ENCODE data around the gene MOB1A. TPM values are rescaled to one million over a fixed set of nuclear protein-coding genes. Genes with fewer than 3 reads are reported as not detected.
A peak's percentile ranks its signal among the peaks of the same experiment; 100 is the strongest.
"Not testable (repeated sequence)": the region's sequence is repeated elsewhere in the genome, so short reads cannot be mapped to it uniquely, and the experiment has no call there.

Gene MOB1A
- total RNA-seq, 1 donor from 2014 or later, result 119 TPM

DNA sequence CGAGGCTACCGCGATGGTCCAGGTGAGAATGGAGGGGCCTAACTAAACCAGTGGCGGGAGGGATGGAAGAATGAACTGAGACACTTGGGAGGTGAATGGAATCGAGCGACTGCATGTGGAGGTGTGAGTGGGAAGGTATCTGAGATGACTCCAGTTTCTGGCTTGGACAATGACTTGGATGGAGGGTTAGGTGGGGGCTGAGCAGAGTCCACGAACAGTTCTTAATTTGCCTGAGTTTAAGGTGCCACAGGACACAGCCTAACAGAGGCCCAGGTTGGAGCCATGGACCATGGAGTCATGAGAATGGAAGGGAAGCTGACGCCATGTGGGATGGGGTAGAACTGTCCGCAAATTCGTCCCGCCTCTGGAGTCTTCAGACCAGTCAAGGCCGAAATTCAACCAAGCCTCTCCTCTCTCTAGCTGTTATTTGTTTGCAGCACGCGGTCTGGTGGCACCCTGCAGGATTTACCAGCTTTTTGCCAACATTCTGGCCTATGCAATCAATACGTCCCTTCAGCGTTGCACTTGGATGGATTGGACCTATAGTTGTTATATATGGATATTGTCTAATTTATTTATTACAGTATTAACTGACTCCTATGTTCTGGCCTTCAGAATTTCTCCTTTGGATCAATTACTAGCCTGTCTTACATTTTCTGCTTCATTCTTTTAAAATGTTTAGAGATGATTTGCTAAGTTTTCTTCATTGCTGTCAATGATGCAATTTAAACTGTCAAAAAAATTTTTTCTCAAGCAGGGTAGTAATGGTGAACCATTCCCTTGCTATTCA, 30.0 kb downstream of the MOB1A start:
- no peak for DNase-seq (ENCODE audit: low spot score)

DNA sequence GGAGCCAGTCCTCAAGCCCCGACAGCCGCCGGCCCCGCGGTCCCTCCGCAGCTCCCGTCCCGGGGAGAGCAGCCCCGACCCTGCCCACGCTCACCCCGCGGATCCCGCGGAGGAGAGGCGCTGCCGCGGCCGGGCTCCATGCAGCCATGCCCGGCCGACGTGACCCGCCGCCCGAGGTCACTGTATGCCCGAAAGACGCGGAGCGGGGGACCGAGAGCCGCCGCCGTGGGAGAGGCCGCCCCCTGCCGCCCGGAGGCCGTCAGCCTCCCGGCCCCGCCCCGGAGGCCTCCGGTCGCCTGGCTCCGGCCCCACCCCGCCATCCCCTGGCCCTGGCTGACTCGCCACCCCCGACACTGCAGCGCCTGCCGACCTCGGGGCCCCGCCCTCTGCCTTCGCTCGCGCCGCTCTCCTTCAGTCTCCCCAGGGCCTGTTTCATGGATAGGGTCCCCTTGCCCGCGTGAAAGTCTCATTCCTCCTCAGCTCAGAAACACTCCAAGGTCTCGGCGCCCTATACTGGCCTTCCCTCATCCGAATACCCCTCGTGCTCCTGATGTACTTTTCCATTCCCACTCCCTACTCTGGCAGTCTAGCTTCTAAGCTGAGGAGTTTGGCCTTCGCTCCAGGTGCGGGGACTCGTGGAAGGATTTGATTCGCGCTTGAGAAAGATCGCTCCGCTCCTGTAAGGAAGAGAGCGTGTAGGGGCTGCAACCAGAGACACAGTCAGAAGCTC, 30.8 kb downstream of the MOB1A start, which contains the start of gene BOLA3:
BOLA3 (minus strand) TSS at position 186 of the 730 bp plus-strand sequence; CDS start at position 148, 38 bp downstream.
- peak; percentile 79 for DNase-seq (ENCODE audit: low spot score)

DNA sequence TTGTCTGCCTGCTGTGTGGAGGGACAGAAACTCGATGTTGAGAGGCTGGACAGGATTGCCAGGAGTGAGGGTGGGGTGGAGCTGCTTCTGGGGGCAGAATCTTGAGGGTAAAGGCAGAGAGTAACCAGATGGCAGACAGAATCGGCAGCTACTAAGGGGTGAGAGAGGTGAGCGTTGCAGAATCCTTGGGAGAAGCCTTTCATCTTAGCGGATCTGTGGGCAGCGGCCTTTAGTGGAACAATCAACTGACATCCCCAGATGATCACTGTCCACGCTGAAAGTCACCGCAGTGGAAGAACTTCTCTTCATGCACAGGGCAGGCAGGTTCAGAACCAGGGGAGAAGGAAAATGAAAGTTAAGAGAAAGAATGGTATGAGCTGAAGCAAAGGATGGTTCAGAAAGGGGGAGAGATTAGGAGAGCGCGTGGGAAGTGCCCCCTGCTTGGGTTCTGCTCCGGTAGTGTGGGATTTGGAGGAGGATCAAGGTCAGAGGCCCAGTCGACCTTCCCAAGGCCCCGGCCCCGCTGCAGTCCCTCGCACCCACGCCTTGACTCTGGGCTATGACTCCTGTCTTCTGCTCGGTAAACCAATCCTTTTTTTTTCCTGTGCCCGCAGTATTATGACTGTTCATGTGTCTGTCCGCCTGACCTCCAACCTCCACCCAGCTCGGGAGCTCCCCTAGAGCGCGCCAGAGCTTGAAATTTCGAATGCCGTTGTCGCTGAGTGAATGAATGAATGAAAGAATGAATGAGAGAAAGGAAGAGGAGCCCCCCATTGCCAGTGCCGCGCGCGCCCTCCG, 31.6 kb downstream of the MOB1A start:
- DNase-seq (ENCODE audit: low spot score), result no peak

DNA sequence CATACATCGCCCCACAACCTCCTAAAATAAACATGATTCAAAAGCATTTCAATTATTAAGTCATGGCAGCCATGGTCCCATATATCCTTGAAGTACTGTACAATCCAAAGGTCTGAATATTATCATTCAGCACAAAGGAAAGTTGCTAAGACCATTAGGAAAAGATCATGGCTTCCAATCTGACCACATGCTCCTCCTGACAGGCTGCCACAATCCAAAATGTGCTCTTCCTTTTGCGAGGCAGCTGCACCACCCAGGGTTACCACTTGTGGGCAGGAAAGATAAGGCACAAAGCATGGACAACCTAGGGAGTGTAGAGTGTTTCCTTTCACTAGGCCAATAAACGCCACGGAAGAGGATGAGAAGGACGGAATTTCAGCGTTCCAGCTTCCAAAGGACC, 36.3 kb downstream of the MOB1A start:
- DNase-seq (ENCODE audit: low spot score), result no peak

DNA sequence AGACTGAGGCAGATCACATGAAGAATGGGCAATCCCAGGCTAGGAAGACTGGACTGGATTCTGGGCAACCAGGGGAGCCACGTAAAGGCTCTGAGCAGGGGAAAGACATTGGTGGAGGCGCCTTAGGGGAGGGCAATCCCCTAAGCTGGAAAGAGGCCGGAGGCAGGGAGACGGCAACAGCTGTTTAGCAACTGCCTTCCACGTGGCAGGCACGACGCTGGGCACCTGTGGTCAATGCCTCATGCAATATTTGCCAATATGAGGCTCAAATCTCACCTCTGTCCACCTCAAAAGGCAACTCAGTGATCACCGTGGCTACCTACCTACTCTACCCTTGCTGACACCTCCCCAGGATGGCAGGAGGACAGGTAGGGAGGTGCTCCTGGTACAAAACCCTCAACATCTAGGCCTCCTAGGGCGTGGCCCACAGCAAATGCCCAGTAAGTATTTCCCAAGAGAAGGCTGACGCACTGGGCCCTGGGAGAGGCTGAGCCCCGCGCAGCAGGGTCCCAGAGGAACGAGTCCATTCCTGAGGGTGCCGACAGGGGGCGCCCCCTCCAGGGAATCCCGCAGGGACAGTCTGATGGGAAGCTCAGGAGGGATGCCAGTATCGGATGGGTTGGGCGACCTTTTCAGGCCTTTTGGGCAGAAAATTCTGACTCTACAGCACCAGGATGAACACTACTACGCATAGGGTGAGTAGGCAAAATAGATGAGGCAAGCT, 39.9 kb downstream of the MOB1A start:
- DNase-seq (ENCODE audit: low spot score), result no peak

DNA sequence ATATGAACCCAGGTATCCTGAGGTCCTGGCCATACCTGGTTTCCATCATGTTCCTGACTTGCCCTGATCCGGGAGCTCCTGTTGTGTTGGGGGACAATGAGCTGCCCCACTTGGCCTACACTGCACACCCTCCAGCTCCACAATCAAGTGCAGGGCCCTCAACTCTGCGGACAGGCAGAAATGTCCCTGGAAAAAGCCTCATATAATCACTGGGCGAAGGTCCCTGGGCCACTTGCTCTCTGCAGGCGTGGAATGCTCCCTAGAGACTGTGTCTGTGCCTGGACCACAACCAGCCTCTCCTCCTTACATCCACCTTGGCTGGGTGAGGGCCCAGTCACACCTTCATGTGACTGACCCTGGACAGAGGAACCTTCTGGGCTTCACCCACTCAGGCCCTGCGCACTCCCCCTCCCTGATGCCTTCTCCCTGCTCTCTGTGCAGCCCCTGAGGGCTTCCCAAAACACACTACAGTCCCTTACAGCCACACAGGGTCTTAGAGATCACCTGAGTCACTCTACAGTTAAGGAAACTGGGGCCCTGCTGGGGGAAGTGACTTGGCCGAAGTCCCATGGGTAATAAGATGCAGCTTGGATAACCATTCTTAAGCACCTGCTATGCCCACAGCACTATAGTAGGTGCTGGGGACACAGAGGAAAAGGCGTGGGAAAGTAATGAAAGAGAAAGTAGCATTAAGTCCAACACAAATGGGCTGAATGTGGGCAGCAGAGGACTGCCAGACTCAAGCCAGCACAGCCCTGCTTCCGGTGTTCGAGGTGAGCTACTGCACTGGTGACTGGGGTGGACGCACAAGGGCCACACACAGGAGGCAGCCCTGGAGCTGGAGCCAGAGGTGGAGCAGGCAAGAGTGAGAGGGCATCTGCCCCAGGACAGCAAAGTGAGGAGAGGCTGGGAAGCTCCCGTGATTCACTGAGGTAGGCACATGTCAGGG, 40.8 kb downstream of the MOB1A start:
- DNase-seq (ENCODE audit: low spot score), result no peak

DNA sequence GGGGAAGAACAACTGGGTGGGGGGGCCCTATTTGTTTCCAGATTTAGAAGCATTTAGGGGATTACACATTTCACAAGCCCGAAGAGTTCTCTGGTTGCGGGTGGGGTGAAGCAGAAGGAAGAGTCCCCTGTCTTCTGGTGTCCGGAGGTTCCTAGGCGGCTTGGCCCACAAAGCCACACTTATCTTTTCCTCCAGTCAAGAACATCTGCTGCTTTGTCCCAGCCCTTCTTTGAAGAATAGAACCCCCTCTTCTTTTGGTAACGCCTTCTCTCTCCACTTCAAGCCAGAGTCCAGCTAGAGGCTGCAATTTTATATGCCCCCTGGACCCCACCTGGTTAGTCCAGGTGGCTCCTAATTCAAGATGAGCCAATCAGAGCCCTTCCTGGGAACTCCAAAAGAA, 46.8 kb downstream of the MOB1A start:
- no peak for DNase-seq (ENCODE audit: low spot score)

DNA sequence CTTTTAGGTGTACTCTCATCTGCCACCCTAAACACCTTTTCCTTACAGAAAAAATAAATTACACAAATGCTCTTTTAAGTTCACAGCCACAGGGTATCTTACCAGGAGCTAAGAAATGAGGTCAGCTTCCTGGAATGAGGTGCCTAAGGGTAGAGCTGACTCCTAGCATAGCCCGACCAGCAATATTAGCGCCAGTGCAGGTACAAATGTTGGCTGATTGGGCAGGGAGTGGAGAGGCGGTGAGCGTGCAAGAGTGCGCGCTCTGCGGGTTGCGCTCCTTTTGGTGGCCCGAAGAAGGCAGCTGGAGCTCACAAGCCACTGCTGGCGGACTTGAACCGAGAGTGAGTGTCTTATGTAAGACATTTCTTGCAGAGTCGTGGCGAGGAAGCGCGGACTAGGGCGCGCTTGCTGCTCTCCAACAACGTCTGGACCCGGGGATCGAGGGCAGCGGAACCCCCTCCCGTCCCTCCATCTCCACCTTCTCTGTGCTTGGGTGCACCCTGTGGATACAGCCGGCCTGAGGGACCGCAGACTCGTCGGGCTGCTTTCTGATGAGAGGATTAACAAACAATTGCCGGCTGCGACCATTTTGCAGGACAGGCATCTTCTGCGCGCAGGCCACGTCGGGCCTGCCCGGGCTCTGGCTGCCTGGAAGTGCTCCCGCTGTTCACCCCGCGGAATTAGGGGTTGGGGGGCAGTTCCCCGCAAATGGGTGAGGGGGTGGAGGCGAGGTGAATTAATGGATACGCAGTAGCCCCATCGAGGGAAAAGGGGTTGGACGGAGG, 48.3 kb downstream of the MOB1A start:
- DNase-seq (ENCODE audit: low spot score), result no peak

DNA sequence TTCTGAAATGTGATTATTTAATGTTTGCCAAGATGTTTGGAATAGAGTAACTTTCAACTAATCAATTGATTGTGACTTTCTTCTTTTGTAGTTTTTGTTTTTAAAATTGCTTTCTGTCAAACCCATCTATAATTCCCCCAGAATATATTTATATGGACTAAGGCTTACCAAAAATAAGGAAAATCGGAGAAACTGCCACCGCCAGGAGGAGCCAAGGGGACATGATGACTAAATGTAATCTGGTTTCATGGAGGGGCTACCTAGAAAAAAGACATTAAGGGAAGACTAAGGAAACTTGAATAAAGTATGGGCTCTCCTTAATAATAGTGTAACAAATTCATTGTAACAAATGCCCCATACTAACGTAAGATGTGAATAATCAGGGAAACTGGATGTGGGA, 50.5 kb downstream of the MOB1A start:
- no peak for DNase-seq (ENCODE audit: low spot score)

DNA sequence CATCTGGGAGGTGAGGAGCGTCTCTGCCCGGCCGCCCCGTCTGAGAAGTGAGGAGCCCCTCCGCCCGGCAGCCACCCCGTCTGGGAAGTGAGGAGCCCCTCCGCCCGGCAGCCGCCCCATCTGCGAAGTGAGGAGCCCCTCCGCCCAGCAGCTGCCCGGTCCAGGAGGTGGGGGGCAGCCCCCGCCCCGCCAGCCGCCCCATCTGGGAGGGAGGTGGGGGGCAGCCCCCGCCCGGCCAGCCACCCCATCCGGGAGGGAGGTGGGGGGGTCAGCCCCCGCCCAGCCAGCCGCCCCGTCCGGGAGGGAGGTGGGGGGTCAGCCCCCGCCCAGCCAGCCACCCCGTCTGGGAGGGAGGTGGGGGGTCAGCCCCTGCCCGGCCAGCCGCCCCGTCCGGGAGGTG, 54.7 kb downstream of the MOB1A start:
- DNase-seq (ENCODE audit: low spot score), result not testable (repeated sequence)

DNA sequence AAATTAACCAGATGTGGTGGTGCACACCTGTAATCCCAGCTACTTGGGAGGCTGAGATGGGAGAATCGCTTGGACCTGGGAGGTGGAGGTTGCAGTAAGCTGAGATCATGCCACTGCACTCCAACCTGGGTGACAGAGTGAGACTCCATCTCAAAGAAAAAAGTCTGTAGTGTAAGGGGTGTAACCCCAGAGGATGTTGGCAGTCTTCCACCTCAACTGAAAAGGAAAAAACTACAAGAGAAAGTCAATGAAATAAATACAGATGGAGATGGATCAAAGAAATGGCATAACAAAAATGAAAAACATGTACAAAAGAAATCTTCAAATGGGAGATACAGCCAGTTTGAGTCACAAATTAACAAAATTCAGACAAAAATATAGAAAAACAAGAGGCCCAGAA, 56.8 kb downstream of the MOB1A start:
- DNase-seq (ENCODE audit: low spot score), result not testable (repeated sequence)

DNA sequence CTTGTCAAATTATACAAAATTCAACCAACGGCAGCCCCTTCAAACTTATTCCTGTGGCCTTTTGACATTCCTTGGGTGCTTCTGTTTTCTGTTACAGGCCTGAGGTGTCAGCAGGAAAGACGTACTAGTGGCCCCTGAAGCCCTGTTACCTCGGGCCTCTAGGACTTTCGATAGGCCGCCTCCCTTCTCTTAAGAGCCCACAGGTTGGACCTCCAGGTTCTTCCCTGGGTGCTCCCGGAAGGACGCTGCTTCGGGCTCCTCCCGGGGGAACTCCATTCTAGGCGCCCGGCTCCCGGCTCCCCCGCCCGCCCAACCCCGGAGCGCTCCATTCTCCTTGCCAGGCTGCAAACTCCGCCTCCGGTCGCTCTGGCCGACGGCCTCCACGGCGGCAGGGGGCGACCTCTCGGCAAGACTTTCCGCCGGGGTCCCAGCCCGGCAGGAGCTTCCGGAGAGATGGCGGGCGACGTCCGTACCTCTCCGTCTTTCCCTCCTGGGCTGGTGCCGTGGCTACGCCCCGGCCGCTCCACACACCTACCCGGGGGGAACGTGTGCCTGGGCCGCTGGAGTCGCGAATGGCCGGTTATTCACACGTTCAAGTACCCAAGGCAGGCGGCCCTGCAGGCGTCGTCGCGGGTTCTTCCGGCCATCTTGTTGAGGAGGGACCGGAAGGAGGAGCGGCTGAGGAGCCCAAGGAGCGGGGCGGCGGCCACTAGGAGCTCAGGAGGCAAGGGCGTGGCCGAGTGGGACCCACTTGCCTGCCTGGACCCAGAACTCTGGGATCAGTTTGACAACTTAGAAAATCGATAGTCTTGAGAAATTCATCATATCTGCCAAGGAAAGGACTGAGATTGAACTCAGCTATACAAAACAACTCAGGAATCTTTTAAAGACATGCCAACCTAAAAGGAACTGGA, 58.5 kb downstream of the MOB1A start:
- peak; percentile 80 for DNase-seq (ENCODE audit: low spot score)

DNA sequence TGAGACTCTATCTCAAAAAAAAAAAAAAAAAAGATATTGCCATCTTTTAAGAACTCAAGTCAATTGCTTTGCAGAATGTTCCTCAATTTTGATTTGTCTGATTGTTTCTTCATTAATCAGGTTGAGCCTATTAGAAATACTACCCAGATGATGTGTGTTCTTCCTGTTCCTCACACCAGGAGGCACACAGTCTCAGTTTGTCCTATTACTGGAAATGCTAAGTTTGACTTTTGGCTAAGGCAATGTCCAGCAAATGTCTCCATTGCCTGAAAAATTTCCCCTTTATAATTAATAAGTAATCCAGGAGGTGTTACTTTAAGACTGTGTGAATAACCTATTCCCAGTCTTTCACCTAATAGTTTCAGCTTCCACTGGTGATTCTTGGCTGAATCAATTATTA, 59.3 kb downstream of the MOB1A start:
- DNase-seq (ENCODE audit: low spot score), result no peak

DNA sequence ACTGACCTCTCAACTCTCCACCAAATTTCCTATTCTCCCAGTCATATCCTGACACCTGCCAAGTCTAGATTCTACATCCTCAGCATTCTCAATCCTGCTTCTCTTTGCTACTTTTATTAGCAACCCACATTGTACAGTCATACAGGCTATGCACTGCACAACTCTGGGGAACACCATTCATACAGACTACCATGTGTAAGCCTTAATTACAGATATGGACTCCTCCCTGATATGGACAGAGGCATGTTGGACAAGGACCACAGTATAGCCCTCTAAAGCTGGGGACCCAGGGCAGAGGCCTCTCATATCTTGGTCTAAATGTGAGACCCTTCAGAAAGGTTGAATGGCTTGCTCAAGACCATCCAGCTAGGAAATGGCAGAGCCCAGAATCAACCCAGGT, 67.3 kb downstream of the MOB1A start:
- no peak for DNase-seq (ENCODE audit: low spot score)

DNA sequence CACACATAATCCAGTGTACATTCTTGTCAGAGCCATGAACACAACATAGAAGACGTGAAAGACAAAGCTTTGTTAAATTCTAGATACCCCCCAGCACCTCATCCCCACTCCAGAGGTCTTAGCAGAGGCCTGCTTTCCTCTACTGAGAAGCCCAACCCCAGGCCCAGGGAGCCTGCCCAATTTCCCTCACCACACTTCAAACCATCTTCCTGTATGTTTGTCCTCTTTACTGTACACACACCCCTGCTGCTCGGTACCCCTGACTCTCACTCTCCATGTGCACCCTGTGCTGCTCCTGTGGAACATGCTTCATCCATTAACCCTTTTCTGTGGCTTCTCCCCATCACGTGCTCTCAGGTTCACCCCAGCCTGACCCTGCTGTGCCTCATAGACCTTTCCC, 68.1 kb downstream of the MOB1A start:
- DNase-seq (ENCODE audit: low spot score), result no peak

DNA sequence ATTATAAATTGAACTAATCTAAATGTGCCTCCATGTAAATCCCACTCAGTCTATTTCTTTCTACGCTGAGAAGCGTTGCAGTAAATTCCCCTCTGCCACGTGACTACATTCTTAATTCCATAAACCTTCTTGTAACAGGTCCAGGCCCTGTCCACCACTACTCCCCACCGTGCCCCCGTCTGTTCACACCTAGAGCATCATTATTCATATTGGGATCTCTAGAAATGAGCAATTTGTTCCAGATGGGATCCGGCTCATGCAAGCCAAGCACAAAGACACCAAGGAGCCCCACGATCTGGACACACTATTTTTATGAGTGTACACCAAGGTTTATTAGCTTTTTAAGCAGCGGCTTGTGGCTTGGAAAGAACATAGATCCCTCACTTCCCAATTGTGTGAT, 69.1 kb downstream of the MOB1A start:
- DNase-seq (ENCODE audit: low spot score), result no peak

DNA sequence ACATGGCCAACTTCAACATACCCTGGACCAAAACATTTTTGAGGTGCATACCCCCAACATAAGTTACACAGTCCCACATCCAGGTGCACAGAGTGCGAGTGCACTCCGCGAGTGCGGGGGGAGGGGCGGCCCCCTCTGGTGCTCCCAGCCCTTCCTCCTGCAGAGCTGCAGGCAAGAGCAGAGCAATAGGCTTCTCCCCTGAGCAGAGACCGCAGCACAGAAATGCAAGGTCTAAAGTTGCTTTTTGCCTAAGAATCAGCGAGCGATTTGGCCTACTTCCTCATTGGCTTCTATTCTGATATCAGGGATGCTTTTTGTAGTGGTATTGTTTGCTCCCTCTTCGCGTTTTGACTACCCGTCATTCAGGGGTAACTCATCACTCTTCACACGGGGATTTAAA, 71.6 kb downstream of the MOB1A start:
- DNase-seq (ENCODE audit: low spot score), result no peak

DNA sequence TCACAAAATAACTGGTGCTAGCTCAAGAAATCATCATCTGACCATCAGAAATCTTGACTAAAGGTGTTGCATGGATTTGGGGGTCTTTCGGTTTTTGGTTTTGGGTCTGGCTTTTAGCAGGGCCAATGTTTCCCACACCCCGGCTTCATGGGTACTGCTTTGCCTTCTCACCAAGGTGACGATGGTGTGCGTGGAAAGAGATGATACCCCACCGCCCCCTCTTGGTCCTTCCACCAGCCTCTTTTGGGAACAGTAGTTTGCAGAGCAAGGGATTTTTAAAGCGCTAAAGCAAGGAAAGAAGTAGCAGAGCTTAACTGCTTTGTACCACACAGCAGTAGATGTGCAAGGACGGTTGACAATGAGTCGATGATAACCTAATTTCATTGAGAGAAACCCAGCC, 73.3 kb downstream of the MOB1A start:
- DNase-seq (ENCODE audit: low spot score), result no peak

DNA sequence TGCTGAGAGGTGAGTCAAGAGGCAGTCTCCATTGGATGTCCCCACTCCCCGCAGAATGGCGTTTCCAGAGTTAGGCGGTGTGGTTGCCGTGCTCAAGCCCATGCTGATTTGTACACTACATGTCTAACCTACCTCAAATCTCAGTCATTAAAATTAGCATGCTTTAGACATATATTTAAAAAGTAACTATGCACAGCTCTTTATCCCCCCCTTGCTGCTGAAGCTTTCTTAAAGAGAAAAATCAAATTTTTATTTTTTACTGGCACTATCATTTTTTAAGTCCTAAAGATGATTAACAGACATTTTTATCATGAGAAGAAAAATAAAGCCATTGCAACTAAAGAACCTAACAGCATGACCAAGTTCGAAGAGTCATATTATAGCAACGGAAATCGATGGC, 73.8 kb downstream of the MOB1A start:
- DNase-seq (ENCODE audit: low spot score), result no peak
